GM19351 (cell line): Measurements from ENCODE around the gene NKX1-2.

Experiments
- ATAC-seq: cut with Tn5 transposase; IDR thresholded peaks from one replicate; pipeline ENCODE4 v1.9.1; 2021; ENCODE audit warnings: mild to moderate bottlenecking, moderate library complexity; ENCODE audit not compliant: unreplicated experiment

The NKX1-2 gene

GRCh38 chr10:124450012-124450782 lies at the start of gene NKX1-2:
NKX1-2 (minus strand) TSS chr10:124450035; CDS start chr10:124449943, 92 bp downstream.
- no peak for ATAC-seq

DNA sequence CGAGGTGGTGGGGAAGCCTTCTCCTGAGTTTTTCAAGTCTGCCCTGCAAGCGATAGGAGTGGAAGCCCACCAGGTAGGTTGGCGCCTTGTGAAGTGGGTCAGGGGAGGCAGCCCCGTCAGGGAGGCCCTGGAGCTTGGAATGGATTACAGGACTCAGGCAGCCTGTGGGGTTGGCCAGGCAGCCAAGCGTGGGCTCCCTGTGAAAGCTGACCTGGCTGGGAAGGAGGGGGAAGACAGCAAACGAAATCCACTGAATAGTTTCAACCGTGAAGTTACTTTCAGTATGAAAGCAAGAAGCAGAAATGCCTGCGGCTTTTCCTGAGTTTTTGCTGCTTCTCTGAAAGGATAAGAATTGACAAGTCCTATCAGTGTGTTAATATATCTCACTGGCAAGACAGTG lies 48.2 kb upstream of the NKX1-2 start:
- no peak for ATAC-seq

DNA sequence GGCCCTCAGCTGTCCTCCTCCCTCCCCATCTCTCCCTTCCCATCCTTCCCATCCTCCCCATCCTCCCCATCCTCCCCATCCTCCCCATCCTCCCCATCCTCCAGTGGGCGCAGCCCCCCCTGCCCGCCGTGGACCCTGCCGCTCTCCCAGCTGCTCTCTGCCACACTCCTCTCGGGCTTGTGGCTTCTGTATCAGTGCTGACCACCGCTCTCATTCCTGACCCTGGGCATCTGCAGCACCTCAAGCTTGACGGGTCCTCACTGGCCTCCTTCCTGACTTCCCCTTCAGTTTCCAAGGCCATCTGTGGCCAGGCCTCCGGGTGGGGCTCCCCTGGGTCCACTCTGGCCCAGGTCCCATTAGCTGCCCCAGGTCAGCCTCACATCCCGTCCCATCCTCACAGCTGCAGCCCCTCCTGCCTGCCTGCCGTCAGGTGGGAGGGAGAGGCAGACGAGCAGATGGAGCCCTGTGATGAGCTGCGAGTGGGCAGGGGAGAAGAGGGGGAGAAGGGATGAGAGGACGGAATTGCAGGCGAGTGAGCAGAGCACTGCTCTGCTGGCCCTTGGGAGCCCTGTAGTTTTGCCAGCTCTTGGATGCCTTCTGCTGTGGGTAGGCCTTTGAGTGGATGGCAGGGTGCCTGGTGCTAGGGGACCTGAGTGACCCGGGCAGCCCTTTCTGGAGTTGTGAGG lies 47.5 kb upstream of the NKX1-2 start:
- ATAC-seq = no peak

GRCh38 chr10:124496620-124497019 lies 46.8 kb upstream of the NKX1-2 start:
- no peak for ATAC-seq

GRCh38 chr10:124496150-124496549 lies 46.3 kb upstream of the NKX1-2 start:
- no peak for ATAC-seq

GRCh38 chr10:124495725-124496124 lies 45.9 kb upstream of the NKX1-2 start:
- no peak for ATAC-seq

DNA sequence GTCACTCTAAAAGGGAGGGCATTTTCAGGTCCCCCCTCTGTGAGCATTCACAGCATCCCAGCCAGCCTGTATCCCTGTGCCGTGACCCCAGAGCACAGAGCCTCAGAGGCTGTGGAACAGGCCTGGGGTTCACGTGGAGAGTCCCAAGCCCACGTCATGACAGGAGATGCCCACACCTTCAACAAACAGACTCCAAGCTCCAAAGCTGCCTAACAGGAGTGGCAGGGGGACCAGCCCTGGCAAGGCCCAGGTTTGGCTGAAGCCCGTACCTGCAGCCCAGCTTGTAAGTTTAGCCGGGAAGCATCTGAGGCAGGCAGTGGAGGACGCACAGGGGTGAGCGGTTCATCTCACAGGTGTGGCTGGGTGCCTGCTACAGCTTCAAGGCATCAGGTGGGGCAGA lies 45.3 kb upstream of the NKX1-2 start:
- no peak for ATAC-seq

DNA sequence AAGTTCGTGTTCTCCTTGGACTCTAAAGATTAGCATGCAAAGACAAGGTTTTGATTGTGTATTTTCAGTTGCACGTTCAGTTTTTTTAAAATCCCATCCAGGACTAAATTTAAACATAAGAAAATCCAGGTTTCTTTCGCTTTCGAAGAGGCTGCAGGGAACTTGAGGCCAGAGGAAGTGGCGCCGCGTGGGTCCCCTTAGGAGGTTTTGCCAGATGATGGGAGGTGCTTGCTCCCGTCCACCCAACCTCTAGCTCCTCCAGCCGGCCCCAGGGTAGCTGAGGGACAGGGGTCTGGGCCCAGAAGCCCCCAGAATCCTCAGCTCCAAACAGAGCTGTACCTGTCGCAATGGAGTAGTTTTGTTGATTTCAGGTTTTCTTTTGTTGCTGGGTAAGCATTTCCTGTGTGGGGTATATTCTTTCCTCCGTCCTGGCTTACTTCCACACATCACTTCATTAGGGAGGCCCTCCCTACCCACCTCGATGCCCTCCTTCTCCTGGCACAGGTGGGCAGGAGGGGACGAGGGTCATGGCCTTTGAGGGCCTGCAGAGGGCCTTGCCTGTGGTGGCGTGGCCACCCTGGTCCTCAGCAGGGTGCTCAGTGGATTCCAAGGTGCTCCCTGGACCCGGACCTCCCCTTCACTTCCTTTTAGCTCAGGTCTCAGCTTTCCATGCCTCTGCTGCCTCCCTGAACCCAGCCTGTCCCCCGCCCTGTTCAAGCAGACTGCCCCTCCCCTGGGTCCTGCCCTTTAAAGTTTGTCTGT lies 44.4 kb upstream of the NKX1-2 start:
- ATAC-seq = no peak

DNA sequence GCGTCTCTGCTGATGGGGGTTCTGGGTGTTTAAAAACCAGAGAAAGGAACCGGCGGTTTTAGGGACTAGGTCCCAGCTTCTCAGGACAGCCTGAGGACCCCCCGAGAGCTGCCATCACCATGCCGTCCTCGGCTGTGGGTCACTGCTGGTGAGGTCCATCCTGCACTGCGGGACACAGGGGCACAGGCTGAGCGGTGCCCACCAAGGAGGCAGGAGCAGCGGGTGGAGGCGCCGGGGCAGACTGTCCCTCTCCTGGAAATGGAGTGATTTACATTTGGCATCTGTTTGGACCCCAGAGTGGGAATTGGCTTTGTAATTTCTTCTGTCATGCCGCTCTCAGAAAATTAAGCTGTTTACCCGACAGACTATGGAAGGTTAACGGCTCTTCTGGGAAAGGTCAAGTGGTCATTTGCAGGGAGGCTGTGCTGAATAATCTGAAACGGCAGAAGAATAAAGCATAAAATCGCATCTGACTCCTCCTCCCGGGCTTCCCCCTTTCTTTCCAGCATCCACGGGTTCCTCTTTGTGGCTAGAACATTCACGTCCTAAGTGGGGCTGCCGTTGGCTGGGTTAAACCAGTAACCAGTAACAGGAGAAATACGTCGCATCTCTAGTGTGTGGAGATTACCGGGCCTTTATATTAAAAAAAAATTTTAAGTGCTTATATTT lies 43.5 kb upstream of the NKX1-2 start:
- ATAC-seq = no peak

DNA sequence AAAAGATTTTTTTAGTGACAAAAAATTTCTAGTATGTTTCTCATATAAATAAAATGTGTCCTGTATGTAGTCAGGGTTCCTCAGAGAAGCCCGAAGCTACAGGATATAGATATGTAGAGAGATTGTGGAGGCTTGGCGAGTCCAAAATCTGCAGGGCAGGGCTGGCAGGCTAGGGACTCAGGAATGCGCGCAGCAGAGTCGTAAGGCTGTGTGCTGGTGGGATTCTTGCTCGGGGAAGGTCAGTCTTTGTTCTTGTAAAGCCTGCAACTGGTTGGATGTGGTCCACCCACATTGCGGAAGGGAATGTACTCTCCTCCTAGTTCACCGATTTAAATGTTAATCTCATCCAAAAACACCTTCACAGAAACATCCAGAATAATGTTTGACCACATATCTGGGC lies 42.4 kb upstream of the NKX1-2 start:
- no peak for ATAC-seq

- ATAC-seq = no peak
These were observed 41.3 kb upstream of the NKX1-2 start for GRCh38 chr10:124491105-124491504.

DNA sequence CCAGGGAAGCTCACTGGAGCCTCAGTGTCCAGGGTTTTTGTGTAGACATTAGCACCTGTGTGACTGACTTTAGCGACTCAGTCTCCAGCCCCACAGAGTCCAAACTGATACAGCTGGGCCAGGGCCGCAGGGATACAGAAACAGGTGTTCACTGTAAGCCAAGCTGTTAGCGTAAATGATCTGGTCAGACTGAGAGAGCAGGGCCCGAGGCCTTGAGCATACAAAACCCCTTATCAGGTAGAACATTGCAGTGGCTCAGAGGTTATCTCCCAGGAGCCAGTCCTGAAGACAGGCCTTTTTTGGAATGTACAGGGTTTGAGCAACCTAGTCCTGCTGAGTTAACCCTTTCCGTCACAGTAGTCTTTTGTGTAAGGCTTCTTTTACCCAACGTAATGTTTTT lies 36.8 kb upstream of the NKX1-2 start:
- ATAC-seq = no peak

- ATAC-seq = no peak
These were observed 34.8 kb upstream of the NKX1-2 start for GRCh38 chr10:124484661-124485060.

- no peak for ATAC-seq
These were observed 34.2 kb upstream of the NKX1-2 start for GRCh38 chr10:124484031-124484430.

DNA sequence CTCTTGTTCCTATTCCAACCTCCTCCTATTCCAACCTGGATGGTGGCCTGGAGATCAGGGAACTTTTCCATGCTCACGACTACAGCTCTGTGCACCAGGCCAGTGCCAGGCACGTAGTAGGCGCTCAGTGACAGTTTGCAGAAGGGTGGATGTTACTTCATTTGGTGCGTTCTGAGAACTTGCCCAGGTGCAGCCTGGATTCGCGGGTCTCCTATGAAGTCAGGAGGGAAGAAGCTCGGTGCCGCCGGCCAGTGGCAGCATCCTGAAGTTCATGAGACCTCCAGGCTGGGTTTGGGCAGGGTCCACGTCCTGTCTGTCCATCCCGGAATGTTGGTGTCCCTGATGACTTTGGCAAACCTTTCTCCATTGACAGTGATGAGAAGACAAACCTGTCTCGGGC lies 33.0 kb upstream of the NKX1-2 start:
- no peak for ATAC-seq

GRCh38 chr10:124482236-124482800 lies 32.5 kb upstream of the NKX1-2 start:
- no peak for ATAC-seq

DNA sequence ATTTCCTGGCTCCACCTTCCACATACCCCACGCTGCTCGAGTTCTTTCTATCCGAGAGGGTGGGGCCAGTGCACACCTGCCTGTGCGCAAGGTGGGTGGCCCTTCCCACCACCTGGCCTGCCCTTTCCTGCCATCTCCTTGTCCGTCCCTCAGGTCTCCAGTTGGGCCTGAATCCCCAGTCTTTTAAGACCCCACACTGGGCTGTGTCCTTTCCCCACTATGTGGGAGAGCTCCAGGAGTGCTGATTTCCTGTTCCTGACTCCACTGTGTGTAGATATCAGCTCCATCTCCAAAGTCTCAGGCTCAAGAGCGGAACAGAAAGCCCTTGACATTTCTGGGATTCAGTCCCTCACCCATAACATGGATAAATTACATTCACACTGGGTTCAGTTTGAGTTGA lies 31.9 kb upstream of the NKX1-2 start:
- no peak for ATAC-seq

DNA sequence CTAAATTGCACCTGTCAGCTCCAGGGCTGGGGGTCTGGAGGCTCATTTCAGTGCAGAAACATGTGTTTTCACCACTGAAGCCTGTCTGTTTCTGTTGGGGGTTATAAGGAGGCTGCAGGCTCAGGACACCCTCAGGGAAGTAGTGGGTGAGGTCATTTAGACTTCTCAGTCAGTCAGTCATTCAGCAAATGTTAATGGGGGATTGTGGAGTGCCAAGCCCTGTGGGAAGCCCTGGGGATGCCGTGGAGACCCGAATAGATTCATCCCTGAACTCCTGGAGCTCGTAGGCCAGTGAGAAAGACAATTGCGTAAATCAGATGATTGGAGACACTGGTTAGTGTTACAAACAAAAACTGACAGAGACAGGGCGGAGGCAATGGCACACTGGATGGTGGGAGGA lies 31.0 kb upstream of the NKX1-2 start:
- ATAC-seq = no peak

GRCh38 chr10:124478515-124478914 lies 28.7 kb upstream of the NKX1-2 start:
- ATAC-seq = no peak

DNA sequence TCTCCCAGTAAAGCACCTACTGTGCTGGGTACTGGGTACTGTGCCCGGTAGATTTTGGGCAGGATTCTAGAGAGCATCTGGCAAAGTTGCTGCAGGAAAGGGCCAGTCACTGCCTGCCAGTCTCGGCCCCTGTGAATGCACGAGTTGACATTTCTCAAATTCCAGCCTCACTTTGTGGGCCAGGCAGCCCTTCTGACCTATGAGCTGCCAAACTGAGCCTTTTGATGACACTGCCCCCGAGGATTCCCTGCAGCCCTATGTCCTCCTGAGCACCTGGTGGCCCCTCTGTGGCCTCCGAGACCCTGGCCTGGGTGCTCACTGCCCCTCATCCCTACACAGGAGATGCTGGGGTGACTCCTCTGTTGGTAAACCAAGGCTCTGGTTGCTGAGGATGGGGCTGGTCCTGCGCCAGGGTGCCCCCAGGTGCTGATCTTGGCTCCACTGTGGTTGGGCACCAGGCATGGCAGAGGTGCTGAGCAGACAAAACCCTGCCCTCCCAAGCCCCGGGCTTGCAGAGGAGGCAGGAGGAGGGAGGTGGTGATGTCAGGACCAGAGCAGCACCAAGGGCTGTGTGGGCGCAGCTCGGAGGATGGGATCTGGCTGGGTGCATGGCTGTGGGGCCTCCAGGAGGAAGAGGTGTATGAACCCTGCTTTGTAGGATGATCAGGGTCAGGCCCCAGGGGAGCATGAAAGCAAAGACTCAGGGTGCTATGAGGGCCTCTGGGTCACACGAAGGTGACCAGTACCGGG lies 28.0 kb upstream of the NKX1-2 start:
- ATAC-seq = no peak
